OCI-LY3 (cell line): ENCODE data around the gene ITGBL1.

Experiments used
- H2AFZ ChIP-seq: fragments of 200-600, 300-600 bp; shearing (Covaris generic); 2 replicates; pipeline ENCODE4 v1.6.0; 2014; ENCODE audit warnings: antibody characterized with exemption, low read depth, low read length
- H3K27ac ChIP-seq: fragments of 200-600, 300-600 bp; sonication (generic); 2 replicates; pipeline ENCODE4 v1.5.1; 2014; ENCODE audit warnings: mild to moderate bottlenecking, low read length, moderate library complexity, mixed read lengths
- H3K27me3 ChIP-seq: fragments of 200-600, 300-600 bp; sonication (generic); 2 replicates; pipeline ENCODE4 v1.6.1; 2014; ENCODE audit warnings: low read depth, low read length, mixed read lengths
- H3K36me3 ChIP-seq: fragments of 200-600, 300-600 bp; sonication (generic); replicated peaks from 2 replicates; pipeline ENCODE3; 2014; ENCODE audit warnings: low read depth, low read length, mixed read lengths
- H3K4me1 ChIP-seq: fragments of 300-600, 200-600 bp; sonication (generic); 2 replicates; pipeline ENCODE4 v1.6.1; 2014; ENCODE audit warnings: low read length, mixed read lengths
- H3K4me2 ChIP-seq: fragments of 200-600, 300-600 bp; sonication (generic); 2 replicates; pipeline ENCODE4 v1.6.1; 2014; ENCODE audit warnings: low read length, mixed read lengths
- H3K4me3 ChIP-seq: fragments of 300-600, 200-600 bp; sonication (generic); 2 replicates; pipeline ENCODE4 v1.5.1; 2014; ENCODE audit warnings: antibody characterized with exemption, mild to moderate bottlenecking, low read length, moderate library complexity
- H3K79me2 ChIP-seq: fragments of 300-600, 200-600 bp; shearing (Covaris generic); 2 replicates; pipeline ENCODE4 v1.6.1; 2014; ENCODE audit warnings: mild to moderate bottlenecking, low read length, mixed read lengths
- H3K9ac ChIP-seq: fragments of 300-600, 200-600 bp; shearing (Covaris generic); 2 replicates; pipeline ENCODE4 v1.6.0; 2014; ENCODE audit warnings: mild to moderate bottlenecking, low read length, moderate library complexity
- H3K9me3 ChIP-seq: fragments of 200-600, 300-600 bp; shearing (Covaris generic); 2 replicates; pipeline ENCODE4 v1.6.1; 2014; ENCODE audit warnings: low read length, mixed read lengths; ENCODE audit not compliant: insufficient read depth
- H4K20me1 ChIP-seq: fragments of 200-600, 300-600 bp; sonication (generic); 2 replicates; pipeline ENCODE4 v1.6.1; 2016; ENCODE audit warnings: low read length, mixed read lengths; ENCODE audit not compliant: insufficient read depth
- CTCF ChIP-seq: fragments of 200-600, 300-600 bp; sonication (generic); IDR thresholded peaks from 2 replicates; pipeline ENCODE4 v1.5.1; 2014; ENCODE audit warnings: antibody characterized with exemption, low read length, low read depth
- EZH2phosphoT487 ChIP-seq: fragments of 200-600 bp; shearing (Covaris generic); IDR thresholded peaks from 2 replicates; pipeline ENCODE4 v1.6.1; 2018; ENCODE audit warnings: antibody characterized with exemption, mixed run types, low read depth

ITGBL1 gene

DNA sequence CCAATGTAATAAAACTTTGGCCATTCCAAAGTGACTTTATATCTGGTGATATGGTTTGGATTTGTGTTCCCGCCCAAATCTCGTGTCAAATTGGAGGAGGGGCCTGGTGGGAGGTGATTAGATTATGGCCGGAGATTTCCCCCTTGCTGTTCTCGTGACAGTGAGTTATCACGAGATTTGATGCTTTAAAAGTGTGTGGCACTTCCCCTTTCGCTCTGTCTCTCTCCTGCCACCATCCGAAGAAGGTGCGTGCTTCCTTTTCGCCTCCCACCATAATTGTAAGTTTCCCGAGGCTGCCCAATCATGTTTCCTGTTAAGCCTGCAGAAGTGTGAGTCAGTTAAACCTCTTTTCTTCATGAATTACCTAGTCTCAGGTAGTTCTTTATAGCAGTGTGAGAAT is 26.9 kb upstream of the ITGBL1 start:
- TF ChIP-seq EZH2phosphoT487, result no peak
- TF ChIP-seq CTCF, result no peak
- Histone ChIP-seq H3K27me3 (0 out of 2 replicates have a peak, but pooled peaks cover 3% of the 10 kb centered on the region), H3K27ac (no peak overlapping the region), H2AFZ (0 out of 2 replicates have a peak overlapping the region, but pooled peaks have one; percentile 5), H3K9me3 (no peaks in the 10 kb centered on the region), H3K4me2 (no peak overlapping the region), H3K79me2 (no peaks in the 10 kb centered on the region), H4K20me1 (no peaks in the 10 kb centered on the region), H3K4me3 (no peak overlapping the region), H3K36me3 (no peaks in the 10 kb centered on the region), H3K4me1 (no peaks in the 10 kb centered on the region), H3K9ac (no peak overlapping the region)

- no peak for TF ChIP-seq EZH2phosphoT487
- peaks cover 3% of the 10 kb centered on the region; the same call in 1 of the 2 replicates for H3K27me3 ChIP-seq
- no peak overlapping the region for H3K9ac ChIP-seq
Measured at GRCh38 chr13:101429733-101430132, 22.7 kb upstream of the ITGBL1 start.

DNA sequence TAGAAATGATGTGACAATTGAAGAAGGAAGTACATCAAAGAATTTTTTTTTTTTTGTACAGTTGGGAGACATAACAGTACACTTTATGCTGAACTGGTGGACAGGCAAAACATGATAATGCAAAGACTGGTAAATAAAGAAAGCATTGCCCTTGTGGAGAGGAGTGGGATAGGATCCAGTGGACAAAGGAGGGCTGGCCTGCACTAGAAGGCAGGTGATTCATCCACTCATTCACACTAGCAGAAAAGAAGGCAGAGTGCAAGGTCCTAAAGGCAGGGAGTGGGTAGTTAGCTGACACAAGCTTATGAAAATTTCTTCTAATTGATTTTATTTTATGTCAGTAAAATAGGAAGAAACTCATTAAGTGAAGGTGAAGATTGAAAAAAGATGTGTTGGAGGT is 18.6 kb upstream of the ITGBL1 start:
- Histone ChIP-seq H3K9me3 (no peaks in the 10 kb centered on the region), H3K27ac (no peak overlapping the region), H3K9ac (no peak overlapping the region), H3K4me1 (no peaks in the 10 kb centered on the region), H3K79me2 (no peaks in the 10 kb centered on the region), H3K4me2 (no peak overlapping the region), H3K27me3 (peaks cover 2% of the 10 kb centered on the region; the same call in 1 of the 2 replicates), H4K20me1 (no peaks in the 10 kb centered on the region), H2AFZ (no peak overlapping the region), H3K36me3 (no peaks in the 10 kb centered on the region), H3K4me3 (no peak overlapping the region)
- TF ChIP-seq CTCF, result no peak
- no peak for TF ChIP-seq EZH2phosphoT487

More at GRCh38 chr13:101429733-101430132, 22.7 kb upstream of the ITGBL1 start:
- H3K9me3 ChIP-seq, result no peaks in the 10 kb centered on the region
- H3K4me1 ChIP-seq, result no peaks in the 10 kb centered on the region
- H2AFZ ChIP-seq, result no peak overlapping the region
- no peak overlapping the region for H3K27ac ChIP-seq
- H3K4me2 ChIP-seq, result no peak overlapping the region
- no peaks in the 10 kb centered on the region for H3K36me3 ChIP-seq
- no peaks in the 10 kb centered on the region for H4K20me1 ChIP-seq
- H3K79me2 ChIP-seq, result no peaks in the 10 kb centered on the region
- H3K4me3 ChIP-seq, result no peak overlapping the region

GRCh38 chr13:101434486-101434885 is 18.0 kb upstream of the ITGBL1 start:
- H3K9me3 ChIP-seq, result no peaks in the 10 kb centered on the region
- no peaks in the 10 kb centered on the region for H4K20me1 ChIP-seq
- H3K4me3 ChIP-seq, result no peak overlapping the region
- no peaks in the 10 kb centered on the region for H3K4me1 ChIP-seq
- no peak overlapping the region for H3K27ac ChIP-seq
- no peaks in the 10 kb centered on the region for H3K36me3 ChIP-seq
- no peak overlapping the region for H3K4me2 ChIP-seq
- no peak overlapping the region for H2AFZ ChIP-seq
- H3K79me2 ChIP-seq, result no peaks in the 10 kb centered on the region
- TF ChIP-seq CTCF (no peak), EZH2phosphoT487 (no peak)
- no peak overlapping the region for H3K9ac ChIP-seq
- H3K27me3 ChIP-seq, result no peaks in the 10 kb centered on the region; the same call in 1 of the 2 replicates

DNA sequence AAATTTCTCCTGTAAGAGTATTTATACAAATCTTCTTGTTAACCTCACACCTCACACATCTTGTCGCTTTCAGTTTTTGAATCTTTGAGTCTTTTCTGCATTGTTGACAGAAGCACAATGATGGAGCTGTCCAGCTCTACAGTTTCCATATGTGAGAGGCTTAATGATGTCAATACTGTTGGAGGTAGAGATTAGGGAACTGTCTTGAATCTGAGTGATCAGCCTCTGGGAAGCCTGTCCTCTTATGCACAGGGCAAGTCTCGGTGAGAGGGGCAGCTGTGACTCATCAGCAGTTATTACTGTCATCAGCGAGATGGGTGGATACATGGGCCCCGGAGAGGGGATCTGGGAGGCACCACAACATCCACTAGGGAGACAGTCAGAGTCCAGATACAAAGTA is 4.6 kb upstream of the ITGBL1 start:
- Histone ChIP-seq H3K27ac (no peak overlapping the region), H4K20me1 (no peaks in the 10 kb centered on the region), H3K79me2 (no peaks in the 10 kb centered on the region), H3K4me1 (peaks cover 5% of the 10 kb centered on the region), H3K4me2 (no peak overlapping the region), H3K27me3 (no peaks in the 10 kb centered on the region), H3K9ac (no peak overlapping the region), H3K36me3 (no peaks in the 10 kb centered on the region), H3K4me3 (no peak overlapping the region), H2AFZ (no peak overlapping the region), H3K9me3 (no peaks in the 10 kb centered on the region)
- TF ChIP-seq CTCF, result no peak
- no peak for TF ChIP-seq EZH2phosphoT487
